Calu3 (cell line): ENCODE data around the gene NHERF2. TPM values are rescaled to one million over a fixed set of nuclear protein-coding genes. Genes with fewer than 3 reads are reported as not detected.

Source experiments
- BruUV-seq: library from RNA; stranded (reverse); fragments of 400-500 nt; replicated peaks from 2 replicates; lab custom pipeline; 2021; lab: Mats Ljungman, UMichigan
- CTCF ChIA-PET: fragments of 300-600 bp; sonication (Branson Sonifier 250); formaldehyde crosslinking; loops from one replicate; lab custom pipeline; 2022; ENCODE audit warnings: antibody characterized with exemption; lab: Charles Lee
- DNase-seq: peaks from one replicate; pipeline ENCODE4 v3.0.0; 2022
- H3K27ac Mint-ChIP-seq: one replicate; pipeline ENCODE4 v1.8.0; 2022; ENCODE audit warnings: mixed read lengths; ENCODE audit not compliant: unreplicated experiment
- H3K27me3 Mint-ChIP-seq: one replicate; pipeline ENCODE4 v1.8.0; 2022; ENCODE audit warnings: mixed read lengths; ENCODE audit not compliant: unreplicated experiment
- H3K36me3 Mint-ChIP-seq: one replicate; pipeline ENCODE4 v1.8.0; 2022; ENCODE audit warnings: mild to moderate bottlenecking, moderate library complexity, mixed read lengths; ENCODE audit not compliant: insufficient read depth, unreplicated experiment
- H3K4me1 Mint-ChIP-seq: one replicate; pipeline ENCODE4 v1.8.0; 2022; ENCODE audit warnings: mild to moderate bottlenecking, low read depth, mixed read lengths; ENCODE audit not compliant: unreplicated experiment
- H3K4me3 Mint-ChIP-seq: one replicate; pipeline ENCODE4 v1.8.0; 2022; ENCODE audit warnings: mild to moderate bottlenecking, low read depth, moderate library complexity, mixed read lengths; ENCODE audit not compliant: unreplicated experiment
- H3K9me3 Mint-ChIP-seq: one replicate; pipeline ENCODE4 v1.8.0; 2022; ENCODE audit warnings: low read depth, mixed read lengths; ENCODE audit not compliant: unreplicated experiment
- CTCF ChIP-seq: fragments of 200-600 bp; IDR thresholded peaks from one replicate; pipeline ENCODE4 v1.8.0; 2022; ENCODE audit warnings: antibody characterized with exemption; ENCODE audit not compliant: unreplicated experiment
- intact Hi-C: fragments of 100-400 bp; cut with micrococcal nuclease; formaldehyde crosslinking; loops from one replicate; pipeline ENCODE4 v1.10.0; 2022; ENCODE audit not compliant: unreplicated experiment
- total RNA-seq: library from RNA; stranded (reverse); gene quantifications from 2 replicates; pipeline ENCODE4 v1.2.3, GENCODE V29; 2022

NHERF2 gene
- total RNA-seq, 1 experiment from 2014 or later, result 15.7 TPM

- H3K36me3 Mint-ChIP-seq, result peaks cover 20% of the 10 kb centered on the region
- no peak for TF ChIP-seq CTCF
- CTCF ChIA-PET, result interaction anchor here (0.6 kb wide), 2 partner anchors 301 to 509 kb away, joined by 5 to 7 read pairs; no protein-coding TSS in a partner anchor
- no peaks in the 10 kb centered on the region for H3K9me3 Mint-ChIP-seq
- H3K27me3 Mint-ChIP-seq, result peaks cover 12% of the 10 kb centered on the region
- no peak overlapping the region for H3K27ac Mint-ChIP-seq
- H3K4me1 Mint-ChIP-seq, result peaks cover 3% of the 10 kb centered on the region
- BruUV-seq, result no TSS peak
- DNase-seq, result no peak
- intact Hi-C loops, result no loop called here
- H3K4me3 Mint-ChIP-seq, result no peak overlapping the region
Observed at GRCh38 chr16:2013527-2013926, 13.2 kb upstream of the NHERF2 start.

GRCh38 chr16:2015117-2015946 is 11.4 kb upstream of the NHERF2 start:
- H3K4me3 Mint-ChIP-seq, result no peak overlapping the region
- TF ChIP-seq CTCF, result no peak
- DNase-seq, result peak; percentile 53
- H3K4me1 Mint-ChIP-seq, result peaks cover 2% of the 10 kb centered on the region
- intact Hi-C loops, result no loop called here
- H3K36me3 Mint-ChIP-seq, result peaks cover 2% of the 10 kb centered on the region
- no peak overlapping the region for H3K27ac Mint-ChIP-seq
- BruUV-seq, result no TSS peak
- H3K27me3 Mint-ChIP-seq, result peaks cover 30% of the 10 kb centered on the region
- H3K9me3 Mint-ChIP-seq, result no peaks in the 10 kb centered on the region
- CTCF ChIA-PET, result interaction anchor here (2.1 kb wide), 1 partner anchor 11 kb away, joined by 9 read pairs; no protein-coding TSS in a partner anchor

GRCh38 chr16:2015947-2016208 is 10.8 kb upstream of the NHERF2 start:
- no peak overlapping the region for H3K4me3 Mint-ChIP-seq
- no peak overlapping the region for H3K27ac Mint-ChIP-seq
- TSS peak; percentile 35 for BruUV-seq
- no peak for DNase-seq
- H3K4me1 Mint-ChIP-seq, result peaks cover 7% of the 10 kb centered on the region
- no peaks in the 10 kb centered on the region for H3K36me3 Mint-ChIP-seq
- TF ChIP-seq CTCF, result no peak
- CTCF ChIA-PET, result interaction anchor here (0.5 to 2.1 kb wide), 2 partner anchors 12 to 15 kb away, joined by 3 to 9 read pairs; no protein-coding TSS in a partner anchor
- intact Hi-C loops, result no loop called here
- H3K27me3 Mint-ChIP-seq, result peaks cover 35% of the 10 kb centered on the region
- no peaks in the 10 kb centered on the region for H3K9me3 Mint-ChIP-seq

GRCh38 chr16:2016407-2016922 is 10.2 kb upstream of the NHERF2 start:
- no peaks in the 10 kb centered on the region for H3K9me3 Mint-ChIP-seq
- no peak overlapping the region for H3K27ac Mint-ChIP-seq
- peak; percentile 36 for DNase-seq
- peak; percentile 71 for TF ChIP-seq CTCF
- peaks cover 2% of the 10 kb centered on the region for H3K36me3 Mint-ChIP-seq
- peaks cover 8% of the 10 kb centered on the region for H3K4me1 Mint-ChIP-seq
- H3K4me3 Mint-ChIP-seq, result no peak overlapping the region
- CTCF ChIA-PET, result interaction anchor here (0.5 to 2.1 kb wide), 2 partner anchors 13 to 16 kb away, joined by 3 to 9 read pairs; no protein-coding TSS in a partner anchor
- no TSS peak for BruUV-seq
- peaks cover 41% of the 10 kb centered on the region for H3K27me3 Mint-ChIP-seq
- intact Hi-C loops, result no loop called here
